Astrocyte of the cerebellum (primary cell): ENCODE measurements around the gene LACC1.

Experiments
- DNase-seq: peaks from one replicate; pipeline ENCODE4 v3.0.0-alpha.2; 2011; ENCODE audit warnings: low read depth
- H3K4me3 ChIP-seq: 2 replicates; pipeline ENCODE4 v1.5.1; 2011; ENCODE audit warnings: mild to moderate bottlenecking, low read depth, low read length, moderate library complexity
- CTCF ChIP-seq: IDR thresholded peaks from 2 replicates; pipeline ENCODE4 v1.5.1; 2012; ENCODE audit warnings: low read length, low read depth, moderate library complexity, mild to moderate bottlenecking; ENCODE audit errors: missing control alignments
- in situ Hi-C: cut with HindIII; loops from 2 replicates; pipeline ENCODE4 v1.10.0; 2017; ENCODE audit warnings: low sequenced_read_pairs

Gene LACC1

GRCh38 chr13:43933378-43933777 is 53.7 kb downstream of the LACC1 start:
- H3K4me3 ChIP-seq: no peak overlapping the region
- in situ Hi-C loops: no loop called here
- no peak for DNase-seq
- TF ChIP-seq CTCF: no peak

- DNase-seq: no peak
- H3K4me3 ChIP-seq: no peak overlapping the region
- in situ Hi-C loops: no loop called here
- no peak for TF ChIP-seq CTCF
These were observed 54.6 kb downstream of the LACC1 start for GRCh38 chr13:43934273-43934672.

- no peak overlapping the region for H3K4me3 ChIP-seq
- no peak for TF ChIP-seq CTCF
- in situ Hi-C loops: no loop called here
- no peak for DNase-seq
These were observed 56.2 kb downstream of the LACC1 start for GRCh38 chr13:43935878-43936277.

GRCh38 chr13:43936647-43937046 is 56.9 kb downstream of the LACC1 start:
- no peak for DNase-seq
- no peak overlapping the region for H3K4me3 ChIP-seq
- TF ChIP-seq CTCF: no peak
- in situ Hi-C loops: no loop called here

GRCh38 chr13:43937839-43938238 is 58.1 kb downstream of the LACC1 start:
- no peak overlapping the region for H3K4me3 ChIP-seq
- no peak for DNase-seq
- in situ Hi-C loops: no loop called here
- TF ChIP-seq CTCF: no peak

- no peak overlapping the region for H3K4me3 ChIP-seq
- in situ Hi-C loops: no loop called here
- DNase-seq: no peak
- TF ChIP-seq CTCF: no peak
These were observed 58.7 kb downstream of the LACC1 start for GRCh38 chr13:43938449-43938848.

GRCh38 chr13:43939086-43939485 is 59.4 kb downstream of the LACC1 start:
- H3K4me3 ChIP-seq: no peak overlapping the region
- in situ Hi-C loops: no loop called here
- no peak for DNase-seq
- no peak for TF ChIP-seq CTCF
